ENCODE data around the gene FCER1G. TPM values are rescaled to one million over a fixed set of nuclear protein-coding genes. Genes with fewer than 3 reads are reported as not detected.

FCER1G gene
- total and polyA plus RNA-seq, 2 donors (not counting 3 experiments of a cell fraction or from before 2014, with no cell fraction given), result 1.1 to 1.6 TPM

DNA sequence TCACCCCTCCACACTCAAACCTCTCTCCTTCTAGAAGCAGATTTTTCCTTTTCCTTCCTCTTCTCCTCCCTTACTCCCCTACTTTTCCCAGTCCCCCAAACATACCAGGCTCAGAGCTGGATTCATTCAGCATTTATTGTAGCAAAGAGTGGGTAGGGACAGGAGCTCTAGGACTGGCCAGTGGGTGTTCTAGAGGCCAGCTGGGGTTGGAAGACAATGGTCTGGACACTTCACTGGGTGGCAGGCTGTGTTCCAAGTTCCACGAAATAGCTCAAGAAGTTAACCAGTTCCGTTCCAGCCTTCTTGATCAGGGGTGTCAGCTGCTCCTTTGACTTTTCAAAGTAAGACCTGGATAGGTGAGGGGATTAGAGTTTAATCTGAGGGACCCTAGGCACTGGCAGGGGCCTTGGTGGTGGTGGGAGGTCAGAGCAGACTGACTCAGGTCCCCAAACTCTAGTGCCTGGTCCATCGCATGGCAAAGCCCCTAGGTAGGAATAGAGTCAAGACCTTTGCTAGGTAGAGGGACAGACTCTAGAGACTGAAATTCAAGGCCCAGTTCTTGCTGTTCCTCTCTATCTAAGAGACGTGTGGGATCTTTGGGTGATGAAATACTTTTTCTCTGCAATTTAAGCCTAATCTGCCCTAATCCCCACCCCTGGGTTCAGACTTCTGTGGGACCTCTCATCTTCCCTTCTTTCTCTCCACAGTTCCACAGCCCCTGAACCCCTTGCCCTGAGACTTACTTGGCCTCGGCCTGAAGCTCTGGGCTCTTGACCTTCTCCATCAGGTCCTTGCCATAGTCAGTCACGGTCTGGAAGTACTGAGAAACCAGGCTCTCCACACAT, 7.3 kb downstream of the FCER1G start:
- DNase-seq (ENCODE audit: low read depth, low spot score) (no peak), FAIRE-seq (no peak)
- intact Hi-C loops (cut with micrococcal nuclease), result no loop called here
- TF ChIP-seq GATA2 (IDR thresholded peaks at IDR 0.05; ENCODE audit: insufficient read depth, insufficient read length, low read depth, low read length) (no peak), POLR2A (IDR thresholded peaks at IDR 0.05; ENCODE audit: low read depth, low read length) (no peak), MYC (IDR thresholded peaks at IDR 0.05; ENCODE audit: low read depth, low read length) (no peak), JUN (IDR thresholded peaks at IDR 0.05; ENCODE audit: borderline replicate concordance, insufficient read depth, insufficient read length, low read depth) (no peak), EZH2 (IDR thresholded peaks at IDR 0.05; ENCODE audit: borderline replicate concordance, low read depth, low read length, severe bottlenecking) (no peak), POLR2AphosphoS5 (IDR thresholded peaks at IDR 0.05; ENCODE audit: insufficient read depth, low read depth, low read length) (no peak), FOS (IDR thresholded peaks at IDR 0.05; ENCODE audit: borderline replicate concordance, insufficient read depth, low read length) (no peak)
- TF ChIP-seq, protein P1, sequence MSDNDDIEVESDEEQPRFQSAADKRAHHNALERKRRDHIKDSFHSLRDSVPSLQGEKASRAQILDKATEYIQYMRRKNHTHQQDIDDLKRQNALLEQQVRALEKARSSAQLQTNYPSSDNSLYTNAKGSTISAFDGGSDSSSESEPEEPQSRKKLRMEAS (IDR thresholded peaks at IDR 0.05; ENCODE audit: insufficient read depth, insufficient read length), result no peak
- TF ChIP-seq, protein P2, sequence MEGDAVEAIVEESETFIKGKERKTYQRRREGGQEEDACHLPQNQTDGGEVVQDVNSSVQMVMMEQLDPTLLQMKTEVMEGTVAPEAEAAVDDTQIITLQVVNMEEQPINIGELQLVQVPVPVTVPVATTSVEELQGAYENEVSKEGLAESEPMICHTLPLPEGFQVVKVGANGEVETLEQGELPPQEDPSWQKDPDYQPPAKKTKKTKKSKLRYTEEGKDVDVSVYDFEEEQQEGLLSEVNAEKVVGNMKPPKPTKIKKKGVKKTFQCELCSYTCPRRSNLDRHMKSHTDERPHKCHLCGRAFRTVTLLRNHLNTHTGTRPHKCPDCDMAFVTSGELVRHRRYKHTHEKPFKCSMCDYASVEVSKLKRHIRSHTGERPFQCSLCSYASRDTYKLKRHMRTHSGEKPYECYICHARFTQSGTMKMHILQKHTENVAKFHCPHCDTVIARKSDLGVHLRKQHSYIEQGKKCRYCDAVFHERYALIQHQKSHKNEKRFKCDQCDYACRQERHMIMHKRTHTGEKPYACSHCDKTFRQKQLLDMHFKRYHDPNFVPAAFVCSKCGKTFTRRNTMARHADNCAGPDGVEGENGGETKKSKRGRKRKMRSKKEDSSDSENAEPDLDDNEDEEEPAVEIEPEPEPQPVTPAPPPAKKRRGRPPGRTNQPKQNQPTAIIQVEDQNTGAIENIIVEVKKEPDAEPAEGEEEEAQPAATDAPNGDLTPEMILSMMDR (IDR thresholded peaks at IDR 0.05; ENCODE audit: extremely low read depth in 1 of 2, insufficient read depth in 1 of 2, low read depth in 1 of 2, low read length in 2 of 2), result no peak
- Histone ChIP-seq H3K4me1 (ENCODE audit: control insufficient read depth, extremely low read depth, insufficient read depth, low read length) (peaks cover 12% of the 10 kb centered on the region), H4K20me1 (replicated peaks; ENCODE audit: control insufficient read depth, extremely low read depth, insufficient read depth, low read length) (no peaks in the 10 kb centered on the region), H3K4me2 (ENCODE audit: insufficient read depth, low read length) (no peak overlapping the region), H3K9me3 (replicated peaks; ENCODE audit: control insufficient read depth, insufficient read depth, low read length) (no peaks in the 10 kb centered on the region), H3K27me3 (ENCODE audit: control insufficient read depth in 2 of 2, insufficient read depth in 2 of 2, low read length in 2 of 2) (no peaks in the 10 kb centered on the region), H3K27ac (ENCODE audit: insufficient read depth, low read depth, low read length) (no peak overlapping the region), H3K9ac (replicated peaks; ENCODE audit: extremely low read depth, insufficient read depth, low read length) (no peak overlapping the region), H2AFZ (ENCODE audit: low read depth, low read length) (no peak overlapping the region), H3K9me1 (replicated peaks; ENCODE audit: control insufficient read depth, extremely low read depth, insufficient read depth, low read length) (no peaks in the 10 kb centered on the region), H3K79me2 (ENCODE audit: control insufficient read depth, insufficient read depth, low read length) (no peaks in the 10 kb centered on the region), H3K36me3 (ENCODE audit: control insufficient read depth in 2 of 2, extremely low read depth in 1 of 2, insufficient read depth in 2 of 2, low read length in 2 of 2) (no peaks in the 10 kb centered on the region), H3K4me3 (replicated peaks in 1 of 3; ENCODE audit: insufficient read depth in 1 of 3, low read depth in 1 of 3, low read length in 3 of 3) (no peak overlapping the region)
- dilution Hi-C loops (cut with MboI; ENCODE audit: extremely low pct_ligation_motif_present, low sequenced_read_pairs), result no loop called here
- no TSS peak for BruUV-seq (replicated peaks)
- ChIA-PET POLR2A (interaction anchor here (0.6 kb wide), 2 partner anchors 16 to 227 kb away, joined by 3 to 4 read pairs; no protein-coding TSS in a partner anchor), CTCF (interaction anchor here (0.9 to 5.4 kb wide), 4 partner anchors 12 to 160 kb away, joined by 3 to 55 read pairs (median 4); no protein-coding TSS in a partner anchor)

Data from endothelial cell of umbilical vein (primary cell).